ENCODE data around the gene GAGE2A.
"Not testable (repeated sequence)": the region's sequence is repeated elsewhere in the genome, so short reads cannot be mapped to it uniquely, and the experiment has no call there.

The GAGE2A gene, protein sequence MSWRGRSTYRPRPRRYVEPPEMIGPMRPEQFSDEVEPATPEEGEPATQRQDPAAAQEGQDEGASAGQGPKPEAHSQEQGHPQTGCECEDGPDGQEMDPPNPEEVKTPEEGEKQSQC

DNA sequence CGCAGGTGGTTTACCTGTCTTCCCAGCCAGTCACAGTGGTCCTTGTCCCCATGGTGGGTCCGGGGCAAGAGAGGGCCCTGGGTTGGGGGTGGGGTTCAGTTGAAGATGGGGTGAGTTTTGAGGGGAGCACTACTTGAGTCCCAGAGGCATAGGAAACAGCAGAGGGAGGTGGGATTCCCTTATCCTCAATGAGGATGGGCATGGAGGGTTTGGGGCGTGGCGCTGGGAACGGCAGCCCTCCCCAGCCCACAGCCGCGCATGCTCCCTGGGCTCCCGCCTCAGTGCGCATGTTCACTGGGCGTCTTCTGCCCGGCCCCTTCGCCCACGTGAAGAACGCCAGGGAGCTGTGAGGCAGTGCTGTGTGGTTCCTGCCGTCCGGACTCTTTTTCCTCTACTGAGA, at the start of gene GAGE2A:
TSS of gene GAGE2A (plus strand) at position 301 of the 400 bp plus-strand sequence. CDS start 1,155 bp downstream, outside the sequence.
- not testable (repeated sequence) for DNase-seq (ENCODE audit: low read depth); H3K4me3 ChIP-seq (replicated peaks; ENCODE audit: low read depth, low read length)

DNA sequence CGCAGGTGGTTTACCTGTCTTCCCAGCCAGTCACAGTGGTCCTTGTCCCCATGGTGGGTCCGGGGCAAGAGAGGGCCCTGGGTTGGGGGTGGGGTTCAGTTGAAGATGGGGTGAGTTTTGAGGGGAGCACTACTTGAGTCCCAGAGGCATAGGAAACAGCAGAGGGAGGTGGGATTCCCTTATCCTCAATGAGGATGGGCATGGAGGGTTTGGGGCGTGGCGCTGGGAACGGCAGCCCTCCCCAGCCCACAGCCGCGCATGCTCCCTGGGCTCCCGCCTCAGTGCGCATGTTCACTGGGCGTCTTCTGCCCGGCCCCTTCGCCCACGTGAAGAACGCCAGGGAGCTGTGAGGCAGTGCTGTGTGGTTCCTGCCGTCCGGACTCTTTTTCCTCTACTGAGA, 47.9 kb upstream of the GAGE2A start, which contains the start of gene GAGE12D:
TSS of gene GAGE12D (plus strand) at position 301 of the 400 bp plus-strand sequence. CDS start 1,155 bp downstream, outside the sequence.
- not testable (repeated sequence) for DNase-seq (ENCODE audit: low read depth); H3K4me3 ChIP-seq (replicated peaks; ENCODE audit: low read depth, low read length)

DNA sequence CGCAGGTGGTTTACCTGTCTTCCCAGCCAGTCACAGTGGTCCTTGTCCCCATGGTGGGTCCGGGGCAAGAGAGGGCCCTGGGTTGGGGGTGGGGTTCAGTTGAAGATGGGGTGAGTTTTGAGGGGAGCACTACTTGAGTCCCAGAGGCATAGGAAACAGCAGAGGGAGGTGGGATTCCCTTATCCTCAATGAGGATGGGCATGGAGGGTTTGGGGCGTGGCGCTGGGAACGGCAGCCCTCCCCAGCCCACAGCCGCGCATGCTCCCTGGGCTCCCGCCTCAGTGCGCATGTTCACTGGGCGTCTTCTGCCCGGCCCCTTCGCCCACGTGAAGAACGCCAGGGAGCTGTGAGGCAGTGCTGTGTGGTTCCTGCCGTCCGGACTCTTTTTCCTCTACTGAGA, 38.3 kb upstream of the GAGE2A start, which contains the start of gene GAGE12E:
TSS of gene GAGE12E (plus strand) at position 301 of the 400 bp plus-strand sequence. CDS start 1,155 bp downstream, outside the sequence.
- H3K4me3 ChIP-seq (replicated peaks; ENCODE audit: low read depth, low read length); DNase-seq (ENCODE audit: low read depth): not testable (repeated sequence)

DNA sequence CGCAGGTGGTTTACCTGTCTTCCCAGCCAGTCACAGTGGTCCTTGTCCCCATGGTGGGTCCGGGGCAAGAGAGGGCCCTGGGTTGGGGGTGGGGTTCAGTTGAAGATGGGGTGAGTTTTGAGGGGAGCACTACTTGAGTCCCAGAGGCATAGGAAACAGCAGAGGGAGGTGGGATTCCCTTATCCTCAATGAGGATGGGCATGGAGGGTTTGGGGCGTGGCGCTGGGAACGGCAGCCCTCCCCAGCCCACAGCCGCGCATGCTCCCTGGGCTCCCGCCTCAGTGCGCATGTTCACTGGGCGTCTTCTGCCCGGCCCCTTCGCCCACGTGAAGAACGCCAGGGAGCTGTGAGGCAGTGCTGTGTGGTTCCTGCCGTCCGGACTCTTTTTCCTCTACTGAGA, 28.8 kb upstream of the GAGE2A start, which contains the start of gene GAGE12F:
TSS of gene GAGE12F (plus strand) at position 301 of the 400 bp plus-strand sequence. CDS start 1,155 bp downstream, outside the sequence.
- not testable (repeated sequence) for DNase-seq (ENCODE audit: low read depth); H3K4me3 ChIP-seq (replicated peaks; ENCODE audit: low read depth, low read length)

DNA sequence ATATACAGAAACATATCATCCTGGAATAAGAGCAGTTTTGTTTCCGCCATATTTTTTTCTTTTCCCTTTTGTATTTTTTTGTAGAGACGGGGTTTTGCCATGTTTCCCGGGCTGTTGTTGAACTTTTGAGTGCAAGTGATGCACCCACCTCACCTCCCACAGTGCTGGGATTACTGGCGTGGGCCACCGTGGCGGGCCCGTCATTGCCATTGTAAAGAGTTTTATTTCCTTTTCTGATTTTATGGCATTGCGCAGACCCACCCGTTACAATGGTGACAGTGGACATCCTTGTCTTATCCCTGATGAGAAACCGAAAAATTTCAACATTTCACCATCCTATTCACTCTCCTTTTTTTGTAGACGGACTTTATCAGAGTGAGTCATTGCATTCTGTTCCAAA, 20.6 kb upstream of the GAGE2A start:
- DNase-seq (ENCODE audit: low read depth), result not testable (repeated sequence)

DNA sequence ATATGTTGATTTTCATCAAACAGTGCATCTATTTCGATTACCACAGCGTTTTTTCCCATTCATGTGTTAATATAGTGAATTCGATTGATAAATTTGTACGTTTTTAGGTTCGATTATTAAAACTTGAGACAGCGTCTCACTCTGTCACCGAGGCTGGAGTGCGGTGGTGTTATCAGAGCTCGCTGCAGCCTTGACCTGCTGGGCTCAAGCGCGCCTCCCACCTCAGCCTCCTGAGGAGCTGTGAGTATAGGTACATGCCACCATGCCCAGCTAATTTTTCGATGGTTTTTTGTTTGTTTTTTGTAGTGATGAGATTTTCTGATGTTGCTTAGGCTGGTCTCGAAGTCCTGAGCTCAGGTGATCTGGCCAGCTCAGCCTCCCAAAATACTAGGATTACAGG, 20.1 kb upstream of the GAGE2A start:
- not testable (repeated sequence) for DNase-seq (ENCODE audit: low read depth); H3K4me3 ChIP-seq (replicated peaks; ENCODE audit: low read depth, low read length)

More for the DNA sequence above, 20.6 kb upstream of the GAGE2A start:
- not testable (repeated sequence) for H3K4me3 ChIP-seq (replicated peaks; ENCODE audit: low read depth, low read length)

DNA sequence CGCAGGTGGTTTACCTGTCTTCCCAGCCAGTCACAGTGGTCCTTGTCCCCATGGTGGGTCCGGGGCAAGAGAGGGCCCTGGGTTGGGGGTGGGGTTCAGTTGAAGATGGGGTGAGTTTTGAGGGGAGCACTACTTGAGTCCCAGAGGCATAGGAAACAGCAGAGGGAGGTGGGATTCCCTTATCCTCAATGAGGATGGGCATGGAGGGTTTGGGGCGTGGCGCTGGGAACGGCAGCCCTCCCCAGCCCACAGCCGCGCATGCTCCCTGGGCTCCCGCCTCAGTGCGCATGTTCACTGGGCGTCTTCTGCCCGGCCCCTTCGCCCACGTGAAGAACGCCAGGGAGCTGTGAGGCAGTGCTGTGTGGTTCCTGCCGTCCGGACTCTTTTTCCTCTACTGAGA, 19.2 kb upstream of the GAGE2A start, which contains the start of gene GAGE12G:
TSS of gene GAGE12G (plus strand) at position 301 of the 400 bp plus-strand sequence. CDS start 1,155 bp downstream, outside the sequence.
- not testable (repeated sequence) for DNase-seq (ENCODE audit: low read depth)

DNA sequence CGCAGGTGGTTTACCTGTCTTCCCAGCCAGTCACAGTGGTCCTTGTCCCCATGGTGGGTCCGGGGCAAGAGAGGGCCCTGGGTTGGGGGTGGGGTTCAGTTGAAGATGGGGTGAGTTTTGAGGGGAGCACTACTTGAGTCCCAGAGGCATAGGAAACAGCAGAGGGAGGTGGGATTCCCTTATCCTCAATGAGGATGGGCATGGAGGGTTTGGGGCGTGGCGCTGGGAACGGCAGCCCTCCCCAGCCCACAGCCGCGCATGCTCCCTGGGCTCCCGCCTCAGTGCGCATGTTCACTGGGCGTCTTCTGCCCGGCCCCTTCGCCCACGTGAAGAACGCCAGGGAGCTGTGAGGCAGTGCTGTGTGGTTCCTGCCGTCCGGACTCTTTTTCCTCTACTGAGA, 9.6 kb upstream of the GAGE2A start, which contains the start of gene GAGE12H:
TSS of gene GAGE12H (plus strand) at position 301 of the 400 bp plus-strand sequence. CDS start 1,155 bp downstream, outside the sequence.
- H3K4me3 ChIP-seq (replicated peaks; ENCODE audit: low read depth, low read length); DNase-seq (ENCODE audit: low read depth): not testable (repeated sequence)

More for the DNA sequence above, 19.2 kb upstream of the GAGE2A start, which contains the start of gene GAGE12G:
- not testable (repeated sequence) for H3K4me3 ChIP-seq (replicated peaks; ENCODE audit: low read depth, low read length)

DNA sequence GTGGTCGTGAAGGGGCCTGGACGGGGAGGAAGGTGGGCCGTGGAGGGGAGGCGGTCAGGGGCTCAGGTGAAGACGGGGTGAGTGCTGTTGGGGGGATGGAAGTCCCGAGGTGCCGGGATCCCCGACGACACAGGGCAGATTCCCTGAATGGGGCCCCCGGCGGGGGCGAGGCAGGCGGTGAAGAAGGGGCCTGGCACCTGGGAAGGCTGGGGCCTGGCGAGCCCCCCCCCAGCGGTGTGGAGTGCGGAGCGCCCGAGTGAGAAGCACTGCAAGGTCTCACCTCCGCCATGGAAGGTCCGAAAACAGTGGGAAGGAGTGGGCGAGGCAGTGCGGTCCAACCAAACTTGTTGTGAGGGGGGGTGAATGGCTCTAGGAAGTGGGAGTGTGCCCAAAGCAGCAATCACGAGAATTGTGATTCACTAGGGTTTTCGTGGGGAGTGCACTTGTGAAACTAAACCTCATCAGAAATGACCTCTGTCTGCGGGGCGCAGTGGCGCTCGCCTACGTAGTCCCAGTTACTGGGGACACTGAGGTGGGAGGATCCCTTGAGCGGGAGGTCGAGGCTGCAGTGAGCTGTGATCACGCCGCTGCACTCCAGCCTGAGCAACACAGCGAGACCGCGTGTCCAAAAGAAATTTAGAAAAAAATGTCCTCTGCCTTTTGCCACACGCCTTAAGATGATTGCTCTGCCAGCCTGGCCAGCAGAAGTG, 628 bp downstream of the GAGE2A start:
- not testable (repeated sequence) for H3K4me3 ChIP-seq (replicated peaks; ENCODE audit: low read depth, low read length); DNase-seq (ENCODE audit: low read depth)

DNA sequence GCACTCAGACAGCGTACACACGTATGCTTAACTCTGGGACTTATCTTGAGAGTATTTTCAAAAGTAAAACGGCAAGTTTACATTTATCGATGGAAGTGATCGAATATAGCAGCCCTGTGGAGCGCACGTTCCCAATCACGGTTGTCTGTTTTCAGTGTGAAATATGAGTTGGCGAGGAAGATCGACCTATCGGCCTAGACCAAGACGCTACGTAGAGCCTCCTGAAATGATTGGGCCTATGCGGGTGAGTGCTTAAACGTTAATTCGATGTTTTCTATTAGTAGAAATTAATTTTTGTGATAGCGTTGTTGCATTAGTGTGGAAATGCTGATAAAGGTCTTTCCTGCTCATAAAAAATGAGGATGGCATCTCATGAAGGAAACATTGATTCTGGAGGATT, 1.2 kb downstream of the GAGE2A start:
- not testable (repeated sequence) for H3K4me3 ChIP-seq (replicated peaks; ENCODE audit: low read depth, low read length); DNase-seq (ENCODE audit: low read depth)

DNA sequence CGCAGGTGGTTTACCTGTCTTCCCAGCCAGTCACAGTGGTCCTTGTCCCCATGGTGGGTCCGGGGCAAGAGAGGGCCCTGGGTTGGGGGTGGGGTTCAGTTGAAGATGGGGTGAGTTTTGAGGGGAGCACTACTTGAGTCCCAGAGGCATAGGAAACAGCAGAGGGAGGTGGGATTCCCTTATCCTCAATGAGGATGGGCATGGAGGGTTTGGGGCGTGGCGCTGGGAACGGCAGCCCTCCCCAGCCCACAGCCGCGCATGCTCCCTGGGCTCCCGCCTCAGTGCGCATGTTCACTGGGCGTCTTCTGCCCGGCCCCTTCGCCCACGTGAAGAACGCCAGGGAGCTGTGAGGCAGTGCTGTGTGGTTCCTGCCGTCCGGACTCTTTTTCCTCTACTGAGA, 9.4 kb downstream of the GAGE2A start, which contains the start of gene GAGE1:
TSS of gene GAGE1 (plus strand) at position 301 of the 400 bp plus-strand sequence. CDS start 1,155 bp downstream, outside the sequence.
- DNase-seq (ENCODE audit: low read depth); H3K4me3 ChIP-seq (replicated peaks; ENCODE audit: low read depth, low read length): not testable (repeated sequence)

DNA sequence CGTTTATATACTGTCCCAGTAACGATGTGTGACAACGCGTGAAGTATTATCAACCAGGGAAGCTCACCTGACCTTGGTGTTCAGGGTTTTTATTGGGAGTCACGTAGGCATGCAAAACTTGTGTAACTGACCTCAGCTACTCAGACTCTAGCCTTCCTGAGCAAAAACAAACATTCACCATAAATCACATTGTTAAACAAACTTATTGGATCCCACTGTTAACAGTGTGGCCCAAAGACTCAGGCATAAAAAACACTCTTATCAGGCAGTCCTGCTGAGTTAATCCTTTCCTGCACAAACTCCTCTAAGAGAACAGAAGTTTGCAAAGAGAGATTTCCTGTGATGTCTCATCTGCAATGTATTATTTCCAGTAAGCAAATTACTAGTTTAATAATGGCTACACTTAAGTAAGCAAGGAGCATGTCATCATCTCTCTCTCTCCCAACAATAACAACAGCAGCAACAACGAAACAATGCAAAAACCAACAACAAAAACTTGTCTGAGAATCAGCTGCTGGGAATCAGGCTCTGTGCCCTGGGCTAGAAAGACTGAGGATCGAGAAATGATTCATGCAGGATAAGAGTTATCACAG, 21.5 kb downstream of the GAGE2A start:
- TF ChIP-seq, protein P1, sequence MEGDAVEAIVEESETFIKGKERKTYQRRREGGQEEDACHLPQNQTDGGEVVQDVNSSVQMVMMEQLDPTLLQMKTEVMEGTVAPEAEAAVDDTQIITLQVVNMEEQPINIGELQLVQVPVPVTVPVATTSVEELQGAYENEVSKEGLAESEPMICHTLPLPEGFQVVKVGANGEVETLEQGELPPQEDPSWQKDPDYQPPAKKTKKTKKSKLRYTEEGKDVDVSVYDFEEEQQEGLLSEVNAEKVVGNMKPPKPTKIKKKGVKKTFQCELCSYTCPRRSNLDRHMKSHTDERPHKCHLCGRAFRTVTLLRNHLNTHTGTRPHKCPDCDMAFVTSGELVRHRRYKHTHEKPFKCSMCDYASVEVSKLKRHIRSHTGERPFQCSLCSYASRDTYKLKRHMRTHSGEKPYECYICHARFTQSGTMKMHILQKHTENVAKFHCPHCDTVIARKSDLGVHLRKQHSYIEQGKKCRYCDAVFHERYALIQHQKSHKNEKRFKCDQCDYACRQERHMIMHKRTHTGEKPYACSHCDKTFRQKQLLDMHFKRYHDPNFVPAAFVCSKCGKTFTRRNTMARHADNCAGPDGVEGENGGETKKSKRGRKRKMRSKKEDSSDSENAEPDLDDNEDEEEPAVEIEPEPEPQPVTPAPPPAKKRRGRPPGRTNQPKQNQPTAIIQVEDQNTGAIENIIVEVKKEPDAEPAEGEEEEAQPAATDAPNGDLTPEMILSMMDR (IDR thresholded peaks at IDR 0.05; ENCODE audit: low read length, missing control alignments), result no peak
- no peak overlapping the region for H3K4me3 ChIP-seq (replicated peaks; ENCODE audit: low read depth, low read length)
- DNase-seq (ENCODE audit: low read depth), result no peak
